ENCODE measurements around the gene STRN4.

DNA sequence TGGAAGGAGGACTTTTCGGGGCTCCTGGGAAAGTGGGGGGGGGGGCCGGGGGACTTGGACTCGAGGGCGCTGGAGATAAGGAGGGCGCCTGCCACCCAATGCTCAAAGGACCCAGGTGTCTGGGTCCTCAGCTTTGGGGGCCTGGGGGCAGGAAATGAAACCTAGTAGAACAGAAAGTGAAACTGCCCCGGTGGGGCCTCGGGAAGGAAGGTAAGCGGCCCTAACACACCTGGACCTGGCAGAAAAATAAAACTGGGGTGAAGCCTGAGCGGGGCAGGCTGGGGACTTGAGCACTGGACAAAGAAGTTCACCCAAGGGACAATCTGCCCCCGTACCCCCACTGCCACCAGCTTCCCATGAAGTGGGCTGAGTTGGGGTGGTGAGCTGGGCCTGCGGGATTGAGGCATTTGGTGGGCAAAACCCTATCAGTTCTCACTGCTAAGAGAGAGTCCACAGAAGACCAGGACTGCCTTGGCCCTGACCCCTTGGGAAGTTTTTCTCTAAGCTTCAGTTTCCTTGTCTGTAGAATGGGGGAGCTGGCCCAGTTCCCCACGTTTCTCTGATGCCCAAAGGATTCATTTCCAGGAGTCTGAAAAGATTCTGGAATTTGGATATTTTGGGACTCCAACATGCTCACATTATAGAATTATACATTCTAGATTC is 31.7 kb downstream of the STRN4 start:
- TF ChIP-seq, protein P1, sequence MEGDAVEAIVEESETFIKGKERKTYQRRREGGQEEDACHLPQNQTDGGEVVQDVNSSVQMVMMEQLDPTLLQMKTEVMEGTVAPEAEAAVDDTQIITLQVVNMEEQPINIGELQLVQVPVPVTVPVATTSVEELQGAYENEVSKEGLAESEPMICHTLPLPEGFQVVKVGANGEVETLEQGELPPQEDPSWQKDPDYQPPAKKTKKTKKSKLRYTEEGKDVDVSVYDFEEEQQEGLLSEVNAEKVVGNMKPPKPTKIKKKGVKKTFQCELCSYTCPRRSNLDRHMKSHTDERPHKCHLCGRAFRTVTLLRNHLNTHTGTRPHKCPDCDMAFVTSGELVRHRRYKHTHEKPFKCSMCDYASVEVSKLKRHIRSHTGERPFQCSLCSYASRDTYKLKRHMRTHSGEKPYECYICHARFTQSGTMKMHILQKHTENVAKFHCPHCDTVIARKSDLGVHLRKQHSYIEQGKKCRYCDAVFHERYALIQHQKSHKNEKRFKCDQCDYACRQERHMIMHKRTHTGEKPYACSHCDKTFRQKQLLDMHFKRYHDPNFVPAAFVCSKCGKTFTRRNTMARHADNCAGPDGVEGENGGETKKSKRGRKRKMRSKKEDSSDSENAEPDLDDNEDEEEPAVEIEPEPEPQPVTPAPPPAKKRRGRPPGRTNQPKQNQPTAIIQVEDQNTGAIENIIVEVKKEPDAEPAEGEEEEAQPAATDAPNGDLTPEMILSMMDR (IDR thresholded peaks at IDR 0.05), result no peak
- TF ChIP-seq POLR2A (IDR thresholded peaks at IDR 0.05), result no peak

Measured in tibial nerve (tissue), 3 donors.